ENCODE data around the gene SATB1.

SATB1 gene

DNA sequence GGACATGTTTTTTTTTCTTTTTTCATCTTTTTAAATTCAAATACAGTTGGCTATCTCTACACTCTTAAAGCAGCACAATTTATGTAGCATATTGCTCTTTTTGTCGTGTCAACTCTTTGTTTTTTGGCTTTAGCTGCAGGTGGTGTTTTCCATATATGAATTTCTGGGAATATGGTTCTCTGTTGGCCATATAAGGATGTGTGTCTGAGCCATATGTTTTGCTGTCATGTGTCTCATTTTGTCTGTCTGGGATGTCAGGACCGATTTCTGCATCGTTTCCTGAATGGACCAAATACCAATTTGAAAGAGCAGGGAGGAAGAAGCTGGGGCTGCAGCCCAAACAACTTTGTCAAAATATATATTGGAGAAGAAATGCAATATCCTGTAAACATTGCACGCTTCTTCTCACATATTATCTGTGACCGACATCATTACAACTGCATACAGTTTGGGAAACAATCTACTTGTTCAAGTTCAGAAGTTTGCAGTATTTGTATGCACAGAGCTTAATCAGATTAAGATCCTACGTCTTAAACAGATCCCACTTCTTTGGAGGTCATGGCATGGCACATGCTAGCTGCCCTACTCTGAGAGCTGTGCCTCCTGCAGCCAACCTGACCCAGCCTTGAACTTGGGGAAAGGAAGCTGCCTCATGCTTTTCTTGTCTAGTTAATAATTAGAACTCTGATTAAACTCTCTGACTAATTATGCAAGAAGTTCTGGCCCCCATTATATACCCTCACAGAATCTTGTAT is 4.0 kb upstream of the SATB1 start:
- DNase-seq: no peak

DNA sequence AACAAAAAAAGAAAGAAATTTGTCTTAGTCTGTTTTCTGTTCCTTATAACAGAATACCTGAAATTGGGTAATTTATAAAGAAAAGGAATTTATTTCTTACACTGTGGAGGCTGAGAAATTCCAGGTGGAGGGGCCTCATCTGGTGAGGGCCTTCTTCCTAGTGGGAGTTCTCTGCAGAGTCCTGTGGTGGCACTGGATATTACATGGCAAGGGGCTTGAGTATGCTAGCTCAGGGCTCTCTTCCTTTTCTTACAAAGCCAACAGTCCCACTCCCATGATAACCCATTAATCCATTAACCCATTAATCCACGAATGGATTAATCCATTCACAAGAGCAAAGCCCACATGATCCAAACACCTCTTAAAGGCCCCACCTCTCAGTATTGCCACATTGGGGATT is 2.9 kb upstream of the SATB1 start:
- no peak for DNase-seq

DNA sequence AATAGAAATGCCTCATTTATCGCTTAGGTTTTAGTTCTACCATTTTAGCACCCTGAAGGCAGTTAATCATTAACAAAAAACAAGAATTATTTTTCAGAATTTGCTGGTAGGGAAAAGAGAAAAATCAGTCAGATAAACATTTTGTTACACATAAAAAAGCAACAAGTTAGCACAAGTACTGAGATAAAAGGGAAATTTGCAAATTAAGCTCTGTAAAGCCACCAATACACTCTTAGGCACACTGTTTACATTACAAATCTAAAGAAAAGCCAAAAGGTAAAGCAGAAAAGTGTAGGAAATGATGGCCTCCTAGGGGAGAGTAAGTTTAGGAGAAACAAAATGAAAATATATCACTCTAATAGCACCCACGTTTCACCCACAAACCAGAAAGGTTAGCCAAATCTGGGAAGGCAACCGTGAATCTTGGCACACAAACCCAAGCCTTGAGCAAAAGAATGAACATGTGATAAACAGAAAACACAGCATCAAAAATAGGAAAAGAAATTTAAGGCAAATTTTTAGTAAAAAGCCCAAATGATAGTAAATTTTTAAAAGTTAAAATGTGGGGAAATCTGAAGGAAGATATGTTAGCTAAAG is 1.6 kb upstream of the SATB1 start:
- no peak for DNase-seq

DNA sequence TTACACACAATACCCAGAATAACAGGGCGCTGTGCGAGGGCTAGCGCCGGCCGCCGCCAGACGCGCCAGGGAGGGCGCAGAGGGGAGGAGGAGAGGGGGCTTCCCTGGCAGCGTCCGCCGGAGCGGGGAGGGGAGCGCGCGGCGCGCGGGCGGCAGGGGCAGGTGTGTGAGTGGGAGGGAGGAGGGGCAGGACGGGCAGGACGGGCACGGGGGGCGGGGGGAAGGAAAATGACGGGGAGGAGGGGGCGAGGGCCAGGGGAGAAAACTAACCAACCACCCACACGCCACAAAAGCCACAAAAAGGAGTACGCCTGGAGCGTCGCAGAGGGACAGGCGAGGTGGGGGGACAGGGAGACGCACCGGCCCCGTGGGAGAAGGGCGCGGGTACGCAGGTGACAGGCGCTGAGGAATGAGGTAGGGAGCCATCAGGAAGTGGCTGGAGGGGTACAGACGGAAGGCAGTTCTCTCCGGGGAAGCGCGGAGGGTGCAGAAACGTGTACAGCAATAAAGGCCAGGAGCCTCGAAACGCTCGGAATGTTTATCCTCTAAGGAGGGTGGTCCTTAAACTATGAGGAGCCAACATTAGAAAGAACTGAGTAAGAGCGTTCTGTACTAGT is 610 bp upstream of the SATB1 start:
- DNase-seq: peak in 1 of 3 donors; percentile 29

DNA sequence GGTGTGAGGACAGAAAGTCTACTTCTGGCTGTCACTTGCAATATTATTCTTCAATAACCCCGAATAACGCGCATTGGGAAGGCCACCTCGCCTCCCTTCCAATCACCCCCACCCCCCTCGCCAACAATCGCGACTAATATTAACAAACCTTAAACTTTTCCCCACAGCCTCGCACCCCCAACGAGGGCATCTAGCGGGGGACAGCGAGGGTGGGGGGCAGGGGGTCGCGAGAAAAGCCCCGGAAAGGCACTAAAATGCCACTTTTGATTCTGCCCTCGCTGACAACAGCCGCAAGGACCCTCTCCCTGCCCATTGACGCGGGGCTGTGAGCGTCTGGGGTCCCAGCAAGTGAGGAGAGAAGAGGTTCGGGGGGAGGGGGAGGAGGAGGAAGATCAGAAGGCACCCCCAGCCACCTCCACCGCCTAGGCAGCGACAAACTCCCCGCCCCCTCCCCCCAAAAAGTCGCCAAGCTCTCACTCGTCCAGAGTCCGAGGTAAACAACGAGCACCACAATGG is 868 bp downstream of the SATB1 start:
- peak in 1 of 3 donors; percentile 24 for DNase-seq

DNA sequence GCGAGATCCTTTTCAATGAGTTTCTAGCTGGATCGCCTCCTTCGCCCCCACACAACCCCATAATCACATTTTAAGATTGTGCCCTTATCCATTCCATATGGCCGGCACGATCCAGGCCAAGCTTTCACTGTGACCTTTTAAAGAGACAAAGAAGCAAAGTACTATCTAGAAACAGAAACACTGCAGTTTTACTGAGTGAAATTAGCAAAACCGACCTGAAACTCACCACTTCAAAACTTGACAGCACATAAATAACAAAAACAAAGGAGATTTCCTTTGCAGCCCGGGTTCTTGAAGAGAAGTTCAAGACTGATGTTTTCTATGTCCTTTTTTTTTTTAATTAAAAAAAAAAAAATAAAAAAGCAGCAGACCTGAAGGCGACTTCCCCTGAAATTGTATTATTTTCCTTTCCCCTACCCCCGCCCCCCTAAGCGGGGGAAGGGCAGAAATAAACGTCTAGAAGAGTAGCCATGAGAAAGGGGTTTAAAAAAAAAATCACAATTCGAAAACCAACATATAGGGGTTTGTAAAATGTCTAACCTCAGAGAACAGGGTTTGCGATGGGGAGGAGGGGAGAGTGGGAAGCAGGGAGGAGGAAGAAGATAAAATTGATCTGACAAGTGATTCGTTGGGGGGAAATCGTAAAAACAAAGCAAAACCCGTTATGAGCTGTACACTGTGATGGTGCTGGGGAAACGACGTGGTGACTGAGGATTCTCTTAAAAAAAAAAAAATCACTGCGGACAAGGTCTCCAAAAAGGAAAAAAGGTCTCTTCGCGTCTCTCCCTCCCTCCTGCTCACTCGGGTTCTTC is 1.5 kb downstream of the SATB1 start:
- peak; percentile 58 to 73 (median 70) for DNase-seq

DNA sequence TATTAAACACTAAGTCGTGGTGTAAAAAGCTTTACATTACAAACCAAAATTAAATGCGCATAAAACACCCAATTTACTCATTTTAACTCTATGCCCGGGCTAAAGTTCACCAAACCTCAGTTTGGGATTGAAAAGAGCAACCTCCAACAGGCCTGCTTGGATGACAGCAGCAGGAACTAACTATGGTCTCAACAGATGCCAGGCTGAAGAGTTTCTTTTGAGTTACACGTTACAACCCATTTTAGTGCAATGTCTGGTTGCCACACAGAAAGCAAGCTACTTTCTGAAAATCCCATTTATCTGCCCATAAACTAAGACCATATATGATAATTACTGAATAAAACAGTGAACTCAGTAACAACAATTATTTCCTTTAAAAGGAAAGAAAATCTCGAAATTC is 2.2 kb downstream of the SATB1 start:
- DNase-seq: peak in 1 of 3 donors; percentile 17

DNA sequence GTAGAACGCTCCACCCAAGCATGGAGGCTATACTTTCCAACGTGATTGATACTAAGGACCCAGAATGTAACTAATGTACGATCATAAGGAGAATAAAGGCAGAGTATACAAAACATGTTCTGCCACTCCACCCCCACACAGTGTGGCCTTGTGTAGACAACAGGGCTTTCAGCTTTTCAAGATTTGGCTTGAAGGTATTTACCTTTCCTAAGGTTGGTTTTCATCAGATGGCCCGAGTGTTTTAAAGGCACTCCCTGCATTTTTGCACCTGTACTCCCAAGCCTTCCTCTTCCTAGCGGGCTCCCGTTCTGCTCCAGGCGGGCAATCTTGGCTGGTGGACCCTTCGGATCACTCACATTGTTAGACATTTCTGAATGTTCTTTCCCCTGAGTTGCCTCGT is 4.6 kb downstream of the SATB1 start:
- no peak for DNase-seq

DNA sequence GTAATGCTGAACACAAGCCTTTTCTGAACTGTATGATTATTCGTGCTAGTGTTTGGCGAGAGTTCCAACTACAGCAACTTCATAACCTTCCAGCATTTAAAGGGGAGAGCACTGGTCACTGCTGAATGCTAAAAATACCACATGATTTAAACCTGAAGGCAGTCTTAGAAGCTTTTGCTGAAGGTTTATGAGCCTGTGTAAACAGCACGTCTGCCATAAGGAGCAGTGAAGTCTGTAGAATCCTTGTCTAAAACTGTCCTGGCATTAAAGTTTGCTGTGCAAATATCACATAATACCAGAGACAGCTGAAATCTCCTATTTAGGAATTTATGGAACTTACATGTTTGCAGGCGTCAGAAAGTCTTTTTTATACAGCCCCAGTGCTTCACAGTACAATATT is 5.9 kb downstream of the SATB1 start:
- DNase-seq: no peak

DNA sequence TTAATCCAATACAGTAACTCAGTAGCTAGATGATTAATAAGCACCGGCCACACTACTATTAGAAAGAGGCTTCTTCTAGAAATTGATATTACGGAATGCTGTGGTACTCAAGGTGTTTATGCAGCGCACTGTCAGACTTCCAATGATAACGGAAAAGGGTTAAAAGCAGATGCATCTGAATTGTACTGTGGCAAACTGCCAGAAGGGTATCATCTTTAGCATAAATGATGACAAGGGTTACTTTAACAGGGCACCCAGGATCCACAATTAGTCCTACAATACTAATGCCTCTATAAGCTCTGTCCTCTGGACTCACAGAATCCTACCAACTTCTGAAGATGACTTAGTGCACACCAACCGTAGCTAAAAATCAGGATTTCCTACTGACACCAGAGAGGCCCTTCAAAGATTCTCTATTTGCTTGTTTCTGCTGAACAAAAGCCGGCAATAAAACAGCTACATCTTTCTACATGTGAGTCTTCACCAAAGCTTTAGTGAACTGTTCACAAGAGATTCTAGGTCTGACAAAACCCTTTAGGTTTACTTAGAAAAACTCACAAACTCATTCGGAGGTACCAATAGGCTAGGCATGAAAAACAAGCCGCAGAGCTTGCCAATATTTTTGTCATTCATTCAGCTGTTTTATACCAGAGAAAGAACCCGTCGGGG is 7.1 kb downstream of the SATB1 start:
- no peak for DNase-seq

DNA sequence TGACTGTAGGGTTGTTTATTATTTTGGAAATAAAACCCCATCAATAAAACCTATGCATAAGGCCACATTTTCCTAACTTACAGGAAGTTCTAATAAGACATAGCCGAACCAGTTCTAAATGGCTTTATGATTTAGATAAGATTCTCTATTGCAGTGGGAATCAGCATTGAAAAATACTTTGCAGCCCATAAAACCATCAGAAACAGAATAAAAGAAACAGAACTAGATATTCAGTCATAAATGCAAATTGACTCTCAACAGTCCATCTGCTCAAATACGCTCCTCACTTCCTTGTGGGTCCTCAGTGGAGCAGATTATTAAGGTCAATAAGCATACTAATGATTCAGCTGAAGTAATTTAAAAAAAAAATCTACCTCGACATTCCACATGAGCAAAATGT is 8.8 kb downstream of the SATB1 start:
- no peak for DNase-seq

DNA sequence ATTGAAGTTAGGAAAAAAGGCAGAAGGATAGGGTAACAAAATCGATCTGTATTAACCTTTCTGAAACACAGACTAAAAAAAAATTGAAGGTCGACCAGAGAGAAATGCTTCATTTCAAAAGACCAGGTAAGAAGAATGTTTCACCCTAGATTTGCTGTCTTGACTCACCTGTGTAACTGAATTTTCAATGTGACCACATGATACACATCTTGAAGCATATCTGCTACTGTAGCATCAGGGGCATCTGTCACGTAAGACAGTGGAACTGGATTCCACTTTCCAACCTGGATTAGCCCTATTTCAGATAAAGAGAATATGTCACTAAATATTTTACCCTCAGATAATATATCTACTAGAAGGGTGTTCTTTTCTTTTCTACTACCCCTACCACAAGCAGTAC is 9.3 kb downstream of the SATB1 start:
- DNase-seq: no peak

DNA sequence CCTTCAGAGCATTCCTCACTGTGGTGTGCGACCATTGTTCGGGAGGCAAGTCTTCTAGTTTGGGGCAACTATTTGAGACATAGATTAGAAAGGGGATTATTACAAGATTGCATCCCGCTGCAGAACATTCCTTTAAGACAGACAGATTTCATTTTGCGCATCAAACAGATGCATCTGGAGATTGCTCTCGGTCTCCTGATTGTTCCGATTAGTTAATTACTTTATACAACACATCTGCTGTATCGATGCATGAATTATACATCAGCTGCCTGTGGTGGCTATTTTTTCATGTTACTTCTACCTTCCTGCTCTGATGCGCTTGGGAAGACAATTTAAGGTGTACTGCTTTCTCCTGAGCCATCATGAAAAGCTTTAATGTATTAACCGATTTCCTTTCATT is 10.0 kb downstream of the SATB1 start:
- DNase-seq: no peak

DNA sequence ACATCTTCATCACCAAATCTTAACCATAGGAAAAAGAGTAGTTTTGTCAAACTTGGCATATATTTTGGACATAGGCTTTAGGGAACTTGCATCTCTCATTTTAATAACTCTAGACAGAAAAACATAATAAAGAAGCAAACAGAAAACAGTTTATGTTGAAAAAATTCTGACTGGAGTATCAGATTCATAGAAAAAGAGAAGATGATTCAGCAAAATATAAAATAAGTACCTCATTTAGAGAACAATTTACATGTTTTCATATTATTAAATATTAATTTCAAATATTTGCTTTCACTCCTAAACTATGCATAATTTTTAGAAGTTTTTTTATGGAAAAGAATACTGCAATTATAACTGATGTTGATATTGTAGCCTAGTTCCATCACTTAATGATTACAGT is 12.5 kb downstream of the SATB1 start:
- DNase-seq: no peak

DNA sequence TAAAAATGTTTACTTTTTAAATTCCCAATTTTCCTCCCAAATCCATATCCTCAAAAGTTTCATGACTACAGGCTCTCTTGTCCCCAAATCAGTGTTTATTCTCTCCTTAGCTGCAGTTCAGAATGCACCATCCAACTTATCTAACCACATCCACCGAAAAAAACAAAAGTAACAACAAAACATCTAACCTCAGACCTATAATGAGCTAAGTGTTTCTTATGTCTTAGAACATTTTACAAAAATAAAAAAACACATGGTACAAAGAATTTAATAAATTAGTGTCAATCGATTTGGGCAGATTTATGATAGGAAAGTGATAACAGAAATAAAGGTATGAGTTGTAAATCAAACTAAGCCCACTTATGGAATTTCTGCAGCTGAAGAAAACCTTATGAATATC is 13.6 kb downstream of the SATB1 start:
- DNase-seq: no peak

DNA sequence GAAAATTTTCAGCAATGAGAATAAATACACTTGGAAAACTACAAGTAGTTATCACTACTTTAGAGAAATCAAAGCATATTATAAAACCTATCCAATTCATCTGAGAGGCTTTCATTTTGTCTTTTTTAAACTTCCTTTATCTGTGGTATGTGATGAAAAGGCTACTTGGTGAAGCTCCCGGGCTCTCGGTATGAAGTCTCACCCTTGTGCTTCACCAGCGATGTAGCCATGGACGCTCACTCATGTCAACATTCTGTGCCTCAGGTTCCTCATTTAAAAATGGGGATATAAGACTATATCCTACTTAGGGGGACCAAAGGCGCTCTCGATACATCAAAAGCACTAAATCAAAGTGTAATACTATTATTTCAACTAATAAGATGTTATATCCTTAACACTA is 14.9 kb downstream of the SATB1 start:
- DNase-seq: no peak

DNA sequence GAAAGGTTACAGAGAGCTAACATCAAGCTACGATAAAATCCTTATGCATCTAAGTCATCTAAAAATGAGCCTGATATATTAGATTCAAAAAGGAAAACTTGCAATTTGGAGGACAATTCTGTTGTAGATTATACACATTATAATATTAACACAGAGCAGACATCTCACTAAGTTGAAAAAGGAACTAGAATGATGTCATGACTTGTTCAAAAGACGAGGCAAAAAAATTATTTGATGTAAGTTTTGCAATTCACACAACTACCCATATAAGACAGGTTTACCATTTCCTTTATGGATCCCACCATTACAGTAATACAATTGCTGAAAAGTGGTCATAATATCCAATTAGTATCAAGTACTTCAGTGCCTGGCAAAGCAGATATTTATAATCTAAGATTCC is 15.9 kb downstream of the SATB1 start:
- peak in 1 of 3 donors; percentile 9 for DNase-seq

DNA sequence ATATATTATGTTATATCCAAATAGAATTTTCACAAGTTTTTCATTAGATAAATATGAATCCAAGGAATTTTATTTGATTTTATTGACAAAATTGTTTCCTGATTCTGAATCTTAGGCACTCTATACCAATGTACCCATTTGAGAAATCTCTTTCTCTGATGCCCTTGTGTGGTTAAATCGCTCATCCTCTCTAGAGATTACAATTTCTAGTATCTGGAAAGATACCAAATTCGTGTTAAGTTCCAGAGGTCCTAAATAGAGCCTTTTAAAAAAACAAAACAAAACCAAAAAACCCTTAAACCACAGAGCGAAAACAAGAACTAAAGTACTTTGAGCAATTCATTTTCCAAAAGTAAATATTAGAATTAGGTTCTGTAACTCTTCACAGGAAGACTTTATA is 20.0 kb downstream of the SATB1 start:
- DNase-seq: no peak

DNA sequence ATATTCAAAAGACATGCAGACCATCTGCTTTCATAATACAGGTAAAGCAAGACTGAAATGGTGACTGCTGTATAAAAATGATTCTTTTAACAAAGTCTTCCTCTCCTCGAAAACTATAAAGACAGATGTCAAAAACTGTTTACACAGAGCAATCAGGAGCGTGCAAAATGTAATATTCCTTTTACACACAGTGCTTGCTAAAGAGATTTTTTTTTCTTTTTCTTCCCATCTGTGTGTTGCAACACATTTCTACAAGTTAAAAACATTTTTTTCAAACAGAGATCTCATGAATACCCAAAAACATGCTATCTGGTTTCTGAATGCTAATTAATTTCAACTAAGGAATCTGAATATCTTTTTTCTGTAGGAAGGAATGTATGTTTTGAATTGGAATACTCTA is 22.1 kb downstream of the SATB1 start:
- no peak for DNase-seq

DNA sequence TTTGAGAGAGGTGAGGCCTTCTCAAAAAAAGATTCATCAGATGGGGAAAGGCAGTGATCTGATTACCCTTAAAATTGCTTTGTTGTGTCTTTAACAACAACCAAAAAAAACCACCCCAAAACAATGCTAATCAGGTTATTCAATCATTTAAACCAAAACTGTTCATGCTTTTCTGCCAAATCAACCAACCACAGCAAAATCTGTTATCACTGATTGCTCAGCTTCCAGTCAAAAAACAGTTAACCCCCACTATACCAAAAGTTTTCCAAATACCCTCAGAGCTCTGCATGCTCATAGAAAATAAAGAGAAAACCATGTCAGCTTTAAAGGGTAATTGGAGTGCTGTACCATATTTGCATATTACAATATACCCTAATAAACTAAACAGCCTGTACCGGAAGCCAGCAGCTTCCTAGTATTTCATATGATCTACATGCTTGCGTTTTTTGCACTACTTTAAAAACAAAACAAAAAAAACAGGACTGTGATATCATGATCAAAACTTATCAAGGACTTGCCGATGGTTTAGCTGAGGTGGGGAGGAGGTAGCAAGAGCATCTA is 22.8 kb downstream of the SATB1 start:
- no peak for DNase-seq

DNA sequence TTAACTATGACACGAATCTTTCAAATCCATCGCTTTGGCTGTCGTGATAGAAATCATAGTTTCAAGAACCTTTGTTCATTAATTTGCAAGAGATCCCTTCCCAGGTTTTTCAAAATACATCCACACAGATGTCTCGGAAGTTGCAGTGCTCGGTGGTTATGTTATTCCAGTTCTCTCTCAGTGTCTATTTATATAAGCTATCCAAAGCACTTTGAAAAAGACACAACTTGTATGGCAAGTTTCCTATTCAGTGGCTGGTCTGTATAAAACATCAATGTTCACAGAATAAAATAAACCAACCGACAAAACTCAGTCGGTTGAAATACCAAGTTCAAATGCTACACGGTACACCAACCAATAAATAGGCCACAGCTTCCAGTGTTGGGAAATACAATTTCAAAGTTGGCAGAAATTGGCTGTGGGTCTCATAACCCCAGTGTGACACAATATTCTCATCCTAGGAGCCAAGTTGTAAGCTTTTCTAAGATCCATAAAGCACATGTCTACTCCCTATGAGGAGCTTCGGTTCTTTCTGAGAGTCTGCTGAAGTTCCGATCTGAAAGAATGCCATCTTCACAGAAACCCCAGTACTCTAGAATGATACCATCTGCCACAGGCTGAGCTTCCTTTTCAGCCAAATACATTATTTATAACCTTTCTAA is 23.7 kb downstream of the SATB1 start:
- no peak for DNase-seq

DNA sequence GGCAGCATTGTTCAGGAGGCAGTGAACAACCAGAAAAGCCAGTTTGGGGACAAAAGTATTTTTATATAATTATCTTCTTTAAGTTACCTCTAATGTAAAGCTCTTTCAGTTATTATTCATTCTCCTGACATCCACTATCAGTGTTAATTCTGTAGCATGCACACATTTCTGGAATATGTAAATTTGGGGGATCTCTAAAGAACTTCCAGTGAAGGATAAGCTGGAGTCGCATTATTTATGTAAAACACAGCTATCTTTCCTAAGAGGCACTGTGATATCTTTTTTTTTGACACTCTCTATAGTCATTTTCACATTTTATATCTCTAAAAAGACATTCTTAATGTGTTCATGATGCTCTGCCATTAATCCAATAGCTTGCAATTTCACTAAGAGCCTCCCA is 26.7 kb downstream of the SATB1 start:
- no peak for DNase-seq
